Liver (tissue), 9 donors: Measurements from ENCODE around the gene STPG1. TPM values are rescaled to one million over a fixed set of nuclear protein-coding genes. Genes with fewer than 3 reads are reported as not detected.

ENCODE experiments used
- DNase-seq: peaks from one replicate; pipeline ENCODE4 v3.0.0-alpha.2; 2017; ENCODE audit warnings: low spot score
- H3K27ac ChIP-seq, 2 donors: one replicate each; pipeline ENCODE4 v1.7.0; 2013; ENCODE audit warnings: inconsistent platforms in 2 of 2, low read length in 2 of 2, control low read depth in 1 of 2, low read depth in 1 of 2, mild to moderate bottlenecking in 1 of 2
- H3K27me3 ChIP-seq, 4 donors: one replicate each; pipeline versions ENCODE4 v1.6.1 to v1.7.0; 2013; ENCODE audit warnings: low read length in 3 of 4, inconsistent platforms in 1 of 4, mild to moderate bottlenecking in 1 of 4, moderate library complexity in 1 of 4; ENCODE audit not compliant: control insufficient read depth in 4 of 4, insufficient read depth in 4 of 4
- H3K36me3 ChIP-seq, 4 donors: one replicate each; pipeline versions ENCODE4 v1.6.1 to v1.7.0; 2013; ENCODE audit warnings: low read length in 3 of 4, mild to moderate bottlenecking in 3 of 4, low read depth in 1 of 4, moderate library complexity in 1 of 4; ENCODE audit not compliant: control insufficient read depth in 4 of 4, insufficient read depth in 3 of 4
- H3K4me1 ChIP-seq, 4 donors: one replicate each; pipeline versions ENCODE4 v1.6.1 to v1.7.0; 2013; ENCODE audit warnings: low read length in 3 of 4, mild to moderate bottlenecking in 3 of 4, moderate library complexity in 1 of 4; ENCODE audit not compliant: control insufficient read depth in 4 of 4, insufficient read depth in 4 of 4
- H3K4me3 ChIP-seq, 3 donors: one replicate each; pipeline versions ENCODE4 v1.6.1 to v1.7.0; 2013; ENCODE audit warnings: low read length in 3 of 3, control low read depth in 1 of 3, low read depth in 1 of 3, mild to moderate bottlenecking in 1 of 3
- H3K9ac ChIP-seq, 2 donors: one replicate each; pipeline ENCODE4 v1.7.0; 2013; ENCODE audit warnings: low read length in 2 of 2, mild to moderate bottlenecking in 2 of 2, moderate library complexity in 2 of 2, control low read depth in 1 of 2, low read depth in 1 of 2
- H3K9me3 ChIP-seq, 4 donors: one replicate each; pipeline versions ENCODE4 v1.6.1 to v1.7.0; 2013; ENCODE audit warnings: low read length in 3 of 4; ENCODE audit not compliant: control insufficient read depth in 4 of 4
- FOXA1 ChIP-seq: IDR thresholded peaks from 2 replicates; pipeline ENCODE4 v1.6.1; 2016; ENCODE audit warnings: antibody characterized with exemption
- FOXA2 ChIP-seq: IDR thresholded peaks from 2 replicates; pipeline ENCODE4 v1.6.1; 2016; ENCODE audit warnings: antibody characterized with exemption
- GABPA ChIP-seq, 2 donors: IDR thresholded peaks in 1 of 2; conservative IDR thresholded peaks in 1 of 2; 2 replicates each; pipeline ENCODE4 v1.6.1; 2016; ENCODE audit warnings: antibody characterized with exemption in 2 of 2, mild to moderate bottlenecking in 1 of 2, moderate library complexity in 1 of 2
- HNF4A ChIP-seq, 2 donors: conservative IDR thresholded peaks; 2 replicates each; pipeline ENCODE4 v1.6.1; 2016; ENCODE audit warnings: antibody characterized with exemption in 2 of 2, mild to moderate bottlenecking in 2 of 2
- HNF4G ChIP-seq: IDR thresholded peaks from 2 replicates; pipeline ENCODE4 v1.6.1; 2016; ENCODE audit warnings: antibody characterized with exemption
- JUND ChIP-seq, 2 donors: IDR thresholded peaks; 2 replicates each; pipeline ENCODE4 v1.6.1; 2016; ENCODE audit warnings: antibody characterized with exemption in 2 of 2
- NR2F2 ChIP-seq: IDR thresholded peaks from 2 replicates; pipeline ENCODE4 v1.6.1; 2016; ENCODE audit warnings: antibody characterized with exemption
- RAD21 ChIP-seq, 2 donors: IDR thresholded peaks; 2 replicates each; pipeline ENCODE4 v1.6.1; 2016; ENCODE audit warnings: antibody characterized with exemption in 2 of 2, mild to moderate bottlenecking in 2 of 2
- RXRA ChIP-seq, 2 donors: IDR thresholded peaks; 2 replicates each; pipeline ENCODE4 v1.6.1; 2017 to 2018; ENCODE audit warnings: antibody characterized with exemption in 2 of 2, mild to moderate bottlenecking in 1 of 2
- SP1 ChIP-seq: IDR thresholded peaks from 2 replicates; pipeline ENCODE4 v1.6.1; 2018; ENCODE audit warnings: antibody characterized with exemption, mild to moderate bottlenecking
- TAF1 ChIP-seq: conservative IDR thresholded peaks from 2 replicates; pipeline ENCODE4 v1.6.1; 2016; ENCODE audit warnings: antibody characterized with exemption, mild to moderate bottlenecking
- YY1 ChIP-seq: IDR thresholded peaks from 2 replicates; pipeline ENCODE4 v1.6.1; 2016; ENCODE audit warnings: antibody characterized with exemption, mild to moderate bottlenecking
- WGBS: extraction: QIAGEN DNeasy Blood & Tissue Kit; methylation state at CpG from one replicate; pipeline ENCODE4 v1.1.7; 2013; 5-methylcytosine and 5-hydroxymethylcytosine counted together
- polyA plus RNA-seq, 2 donors: library from polyadenylated mRNA; stranded (reverse) in 1 of 2; unstranded in 1 of 2; fragments of 200-250 nt in 1 of 2; fragments of >200 nt in 1 of 2; fragmentation: Nextera tagmentation in 1 of 2; extraction: Ambion mirVana in 1 of 2; gene quantifications; one replicate each; pipeline versions ENCODE4 v1.2.1 to v1.2.3, GENCODE V29; 2013 to 2015
- total RNA-seq, 2 donors: library from RNA; depleted of rRNA; stranded (reverse); fragments of >200 nt; gene quantifications; one replicate each; pipeline ENCODE4 v1.2.3, GENCODE V29; 2014
- TF ChIP-seq, protein P1 (sequence below): IDR thresholded peaks from 2 replicates; pipeline ENCODE4 v1.6.1; 2016; ENCODE audit warnings: antibody characterized with exemption
- TF ChIP-seq, protein P2 (sequence below): fragments of 150-350 bp; IDR thresholded peaks from 2 replicates; pipeline ENCODE4 v1.5.1; 2017; ENCODE audit warnings: improper control_type of control experiment, low read depth, low read length; ENCODE audit not compliant: missing input control
- TF ChIP-seq, protein P3 (sequence below): IDR thresholded peaks from 2 replicates; pipeline ENCODE4 v1.6.1; 2016; ENCODE audit warnings: antibody characterized with exemption
- TF ChIP-seq, protein P4 (sequence below): IDR thresholded peaks from 2 replicates; pipeline ENCODE4 v1.6.1; 2016; ENCODE audit warnings: antibody characterized with exemption
- TF ChIP-seq, protein P5 (sequence below): IDR thresholded peaks from 2 replicates; pipeline ENCODE4 v1.6.1; 2016; ENCODE audit warnings: antibody characterized with exemption, mild to moderate bottlenecking
- donor health status: healthy.
- donor health status: healthy.
- donor health status: healthy.
- donor health status: healthy.
- donor health status: healthy.

STPG1 gene
- total and polyA plus RNA-seq, 4 donors: 0.92 to 2.9 (median 1.0) TPM

DNA sequence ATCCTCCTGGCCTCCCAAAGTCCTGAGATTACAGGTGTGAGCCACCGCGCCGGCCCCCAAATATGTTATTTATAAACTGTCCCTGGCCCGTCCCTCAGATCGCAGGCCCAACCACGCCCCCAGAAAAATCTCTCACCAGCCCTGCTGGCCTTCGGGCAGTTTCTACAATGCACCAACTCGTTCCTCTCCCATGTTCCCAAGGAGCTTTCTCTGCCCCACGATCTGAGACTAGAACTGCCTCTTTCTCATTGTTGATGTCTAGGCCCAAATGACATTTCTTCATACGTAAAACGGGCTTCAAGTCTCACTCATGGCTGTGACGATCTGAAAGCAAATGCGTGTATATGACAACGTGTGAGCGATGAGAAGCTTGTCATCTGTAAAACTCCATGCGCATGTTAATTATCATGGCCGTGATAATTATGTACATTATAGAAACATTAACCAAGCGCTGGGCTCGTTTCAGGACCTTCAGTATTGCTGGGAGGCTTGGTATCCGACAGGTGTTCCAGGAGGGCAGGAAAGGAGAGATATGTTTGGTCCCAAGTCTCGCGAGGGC, 1.3 kb upstream of the STPG1 start:
- Histone ChIP-seq H3K27ac (no peak overlapping the region), H3K4me3 (peak overlapping the region in 1 of 3 donors; percentile 6), H3K4me1 (peaks cover 3 to 25% (median 19%) of the 10 kb centered on the region in 4 donors), H3K9me3 (no peaks in the 10 kb centered on the region), H3K36me3 (peaks cover 0 to 4% (median 1%) of the 10 kb centered on the region in 4 donors), H3K27me3 (no peaks in the 10 kb centered on the region), H3K9ac (no peak overlapping the region)
- no peak for DNase-seq
- TF ChIP-seq, protein P1, sequence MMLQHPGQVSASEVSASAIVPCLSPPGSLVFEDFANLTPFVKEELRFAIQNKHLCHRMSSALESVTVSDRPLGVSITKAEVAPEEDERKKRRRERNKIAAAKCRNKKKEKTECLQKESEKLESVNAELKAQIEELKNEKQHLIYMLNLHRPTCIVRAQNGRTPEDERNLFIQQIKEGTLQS: no peak
- TF ChIP-seq, protein P2, sequence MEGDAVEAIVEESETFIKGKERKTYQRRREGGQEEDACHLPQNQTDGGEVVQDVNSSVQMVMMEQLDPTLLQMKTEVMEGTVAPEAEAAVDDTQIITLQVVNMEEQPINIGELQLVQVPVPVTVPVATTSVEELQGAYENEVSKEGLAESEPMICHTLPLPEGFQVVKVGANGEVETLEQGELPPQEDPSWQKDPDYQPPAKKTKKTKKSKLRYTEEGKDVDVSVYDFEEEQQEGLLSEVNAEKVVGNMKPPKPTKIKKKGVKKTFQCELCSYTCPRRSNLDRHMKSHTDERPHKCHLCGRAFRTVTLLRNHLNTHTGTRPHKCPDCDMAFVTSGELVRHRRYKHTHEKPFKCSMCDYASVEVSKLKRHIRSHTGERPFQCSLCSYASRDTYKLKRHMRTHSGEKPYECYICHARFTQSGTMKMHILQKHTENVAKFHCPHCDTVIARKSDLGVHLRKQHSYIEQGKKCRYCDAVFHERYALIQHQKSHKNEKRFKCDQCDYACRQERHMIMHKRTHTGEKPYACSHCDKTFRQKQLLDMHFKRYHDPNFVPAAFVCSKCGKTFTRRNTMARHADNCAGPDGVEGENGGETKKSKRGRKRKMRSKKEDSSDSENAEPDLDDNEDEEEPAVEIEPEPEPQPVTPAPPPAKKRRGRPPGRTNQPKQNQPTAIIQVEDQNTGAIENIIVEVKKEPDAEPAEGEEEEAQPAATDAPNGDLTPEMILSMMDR: no peak
- no peak for TF ChIP-seq HNF4A (conservative IDR thresholded peaks at IDR 0.05)
- TF ChIP-seq, protein P3, sequence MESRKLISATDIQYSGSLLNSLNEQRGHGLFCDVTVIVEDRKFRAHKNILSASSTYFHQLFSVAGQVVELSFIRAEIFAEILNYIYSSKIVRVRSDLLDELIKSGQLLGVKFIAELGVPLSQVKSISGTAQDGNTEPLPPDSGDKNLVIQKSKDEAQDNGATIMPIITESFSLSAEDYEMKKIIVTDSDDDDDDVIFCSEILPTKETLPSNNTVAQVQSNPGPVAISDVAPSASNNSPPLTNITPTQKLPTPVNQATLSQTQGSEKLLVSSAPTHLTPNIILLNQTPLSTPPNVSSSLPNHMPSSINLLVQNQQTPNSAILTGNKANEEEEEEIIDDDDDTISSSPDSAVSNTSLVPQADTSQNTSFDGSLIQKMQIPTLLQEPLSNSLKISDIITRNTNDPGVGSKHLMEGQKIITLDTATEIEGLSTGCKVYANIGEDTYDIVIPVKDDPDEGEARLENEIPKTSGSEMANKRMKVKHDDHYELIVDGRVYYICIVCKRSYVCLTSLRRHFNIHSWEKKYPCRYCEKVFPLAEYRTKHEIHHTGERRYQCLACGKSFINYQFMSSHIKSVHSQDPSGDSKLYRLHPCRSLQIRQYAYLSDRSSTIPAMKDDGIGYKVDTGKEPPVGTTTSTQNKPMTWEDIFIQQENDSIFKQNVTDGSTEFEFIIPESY: no peak
- TF ChIP-seq NR2F2: no peak
- TF ChIP-seq HNF4G: no peak
- no peak for TF ChIP-seq RXRA (IDR thresholded peaks at IDR 0.05)
- TF ChIP-seq, protein P4, sequence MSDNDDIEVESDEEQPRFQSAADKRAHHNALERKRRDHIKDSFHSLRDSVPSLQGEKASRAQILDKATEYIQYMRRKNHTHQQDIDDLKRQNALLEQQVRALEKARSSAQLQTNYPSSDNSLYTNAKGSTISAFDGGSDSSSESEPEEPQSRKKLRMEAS: no peak
- TF ChIP-seq, protein P5, sequence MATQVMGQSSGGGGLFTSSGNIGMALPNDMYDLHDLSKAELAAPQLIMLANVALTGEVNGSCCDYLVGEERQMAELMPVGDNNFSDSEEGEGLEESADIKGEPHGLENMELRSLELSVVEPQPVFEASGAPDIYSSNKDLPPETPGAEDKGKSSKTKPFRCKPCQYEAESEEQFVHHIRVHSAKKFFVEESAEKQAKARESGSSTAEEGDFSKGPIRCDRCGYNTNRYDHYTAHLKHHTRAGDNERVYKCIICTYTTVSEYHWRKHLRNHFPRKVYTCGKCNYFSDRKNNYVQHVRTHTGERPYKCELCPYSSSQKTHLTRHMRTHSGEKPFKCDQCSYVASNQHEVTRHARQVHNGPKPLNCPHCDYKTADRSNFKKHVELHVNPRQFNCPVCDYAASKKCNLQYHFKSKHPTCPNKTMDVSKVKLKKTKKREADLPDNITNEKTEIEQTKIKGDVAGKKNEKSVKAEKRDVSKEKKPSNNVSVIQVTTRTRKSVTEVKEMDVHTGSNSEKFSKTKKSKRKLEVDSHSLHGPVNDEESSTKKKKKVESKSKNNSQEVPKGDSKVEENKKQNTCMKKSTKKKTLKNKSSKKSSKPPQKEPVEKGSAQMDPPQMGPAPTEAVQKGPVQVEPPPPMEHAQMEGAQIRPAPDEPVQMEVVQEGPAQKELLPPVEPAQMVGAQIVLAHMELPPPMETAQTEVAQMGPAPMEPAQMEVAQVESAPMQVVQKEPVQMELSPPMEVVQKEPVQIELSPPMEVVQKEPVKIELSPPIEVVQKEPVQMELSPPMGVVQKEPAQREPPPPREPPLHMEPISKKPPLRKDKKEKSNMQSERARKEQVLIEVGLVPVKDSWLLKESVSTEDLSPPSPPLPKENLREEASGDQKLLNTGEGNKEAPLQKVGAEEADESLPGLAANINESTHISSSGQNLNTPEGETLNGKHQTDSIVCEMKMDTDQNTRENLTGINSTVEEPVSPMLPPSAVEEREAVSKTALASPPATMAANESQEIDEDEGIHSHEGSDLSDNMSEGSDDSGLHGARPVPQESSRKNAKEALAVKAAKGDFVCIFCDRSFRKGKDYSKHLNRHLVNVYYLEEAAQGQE: no peak
- no peak for TF ChIP-seq FOXA1
- TF ChIP-seq SP1: no peak
- TF ChIP-seq JUND (IDR thresholded peaks at IDR 0.05): no peak
- TF ChIP-seq TAF1: no peak
- no peak for TF ChIP-seq RAD21 (IDR thresholded peaks at IDR 0.05)
- no peak for TF ChIP-seq GABPA (IDR thresholded peaks at IDR 0.05 in 1 of 2, conservative IDR thresholded peaks at IDR 0.05 in 1 of 2)
- TF ChIP-seq FOXA2: no peak
- 73% methylated on average over 22 of the region's 22 CpGs for WGBS

DNA sequence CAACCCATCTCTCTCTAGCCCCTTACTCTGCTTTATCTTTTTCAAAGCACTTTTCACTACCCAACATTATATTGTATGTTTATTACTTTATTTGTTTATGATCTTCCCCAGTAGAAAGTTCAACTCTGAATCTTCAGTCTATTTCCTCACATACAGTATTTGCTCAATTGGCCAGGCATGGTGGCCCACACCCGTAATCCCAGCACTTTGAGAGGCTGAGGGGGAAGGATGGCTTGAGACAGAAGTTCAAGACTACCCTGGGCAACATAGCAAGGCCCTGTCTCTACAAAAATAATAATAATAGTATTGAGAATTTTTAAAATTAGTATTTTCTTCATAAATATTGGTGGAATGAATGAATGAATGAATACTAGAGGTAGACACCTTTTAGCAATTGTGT, 1.2 kb downstream of the STPG1 start:
- H3K9me3 ChIP-seq: no peaks in the 10 kb centered on the region
- no peak for DNase-seq
- no peaks in the 10 kb centered on the region for H3K36me3 ChIP-seq
- peaks cover 3 to 25% (median 19%) of the 10 kb centered on the region in 4 donors for H3K4me1 ChIP-seq
- no peak overlapping the region for H3K9ac ChIP-seq
- no peak overlapping the region for H3K27ac ChIP-seq
- 88% methylated on average over 1 of the region's 1 CpG for WGBS
- H3K27me3 ChIP-seq: no peaks in the 10 kb centered on the region
- no peak overlapping the region for H3K4me3 ChIP-seq
- TF ChIP-seq FOXA2: no peak
- TF ChIP-seq RXRA (IDR thresholded peaks at IDR 0.05): no peak
- no peak for TF ChIP-seq JUND (IDR thresholded peaks at IDR 0.05)
- TF ChIP-seq NR2F2: no peak
- no peak for TF ChIP-seq HNF4G
- TF ChIP-seq, protein P1: no peak
- TF ChIP-seq TAF1: no peak
- no peak for TF ChIP-seq RAD21 (IDR thresholded peaks at IDR 0.05)
- TF ChIP-seq, protein P5: no peak
- TF ChIP-seq YY1: no peak
- TF ChIP-seq, protein P3: no peak
- TF ChIP-seq FOXA1: no peak
- no peak for TF ChIP-seq GABPA (IDR thresholded peaks at IDR 0.05 in 1 of 2, conservative IDR thresholded peaks at IDR 0.05 in 1 of 2)
